GM18520 (cell line): ENCODE measurements around the gene NSUN6.

Experiments
- ATAC-seq: cut with Tn5 transposase; IDR thresholded peaks from one replicate; pipeline ENCODE4 v1.9.1; 2021; ENCODE audit not compliant: unreplicated experiment

Gene NSUN6

DNA sequence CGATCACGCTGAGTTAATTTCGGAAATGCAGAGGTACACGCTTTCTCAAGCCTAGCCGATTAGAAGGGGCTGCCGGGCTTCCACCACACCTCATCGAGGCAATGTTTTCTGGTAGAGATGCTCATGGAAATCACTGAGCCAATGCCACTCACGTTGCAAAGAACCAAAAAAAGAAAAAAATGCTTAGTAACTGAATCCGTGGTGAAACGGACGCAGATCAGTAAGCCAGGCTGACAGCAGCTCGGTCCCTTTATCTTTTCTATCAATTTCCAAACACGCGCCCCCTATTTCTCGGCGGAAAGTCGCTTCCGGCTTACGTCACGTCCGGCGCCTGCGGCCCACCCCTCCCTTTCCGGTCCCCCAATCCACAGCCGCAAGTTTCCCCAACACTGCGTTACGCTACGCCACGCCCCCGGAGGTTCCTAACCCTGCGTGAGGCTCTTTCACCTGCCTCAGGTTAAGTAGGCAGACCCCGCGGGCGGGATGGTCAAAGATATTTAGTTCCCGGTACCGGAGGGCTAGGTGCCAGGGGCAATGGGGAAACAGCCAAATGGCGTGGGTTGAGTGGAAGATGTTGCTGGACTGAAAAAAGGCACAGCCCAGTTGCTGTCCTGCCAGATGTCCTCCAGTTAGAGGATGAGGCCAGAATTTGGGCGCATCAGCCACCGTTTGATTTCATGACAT is at the start of gene NSUN6:
Gene NSUN6 (minus strand): TSS at position 264 of the 684 bp plus-strand sequence. CDS start 384 bp downstream, outside the sequence.
- ATAC-seq = peak; percentile 86

DNA sequence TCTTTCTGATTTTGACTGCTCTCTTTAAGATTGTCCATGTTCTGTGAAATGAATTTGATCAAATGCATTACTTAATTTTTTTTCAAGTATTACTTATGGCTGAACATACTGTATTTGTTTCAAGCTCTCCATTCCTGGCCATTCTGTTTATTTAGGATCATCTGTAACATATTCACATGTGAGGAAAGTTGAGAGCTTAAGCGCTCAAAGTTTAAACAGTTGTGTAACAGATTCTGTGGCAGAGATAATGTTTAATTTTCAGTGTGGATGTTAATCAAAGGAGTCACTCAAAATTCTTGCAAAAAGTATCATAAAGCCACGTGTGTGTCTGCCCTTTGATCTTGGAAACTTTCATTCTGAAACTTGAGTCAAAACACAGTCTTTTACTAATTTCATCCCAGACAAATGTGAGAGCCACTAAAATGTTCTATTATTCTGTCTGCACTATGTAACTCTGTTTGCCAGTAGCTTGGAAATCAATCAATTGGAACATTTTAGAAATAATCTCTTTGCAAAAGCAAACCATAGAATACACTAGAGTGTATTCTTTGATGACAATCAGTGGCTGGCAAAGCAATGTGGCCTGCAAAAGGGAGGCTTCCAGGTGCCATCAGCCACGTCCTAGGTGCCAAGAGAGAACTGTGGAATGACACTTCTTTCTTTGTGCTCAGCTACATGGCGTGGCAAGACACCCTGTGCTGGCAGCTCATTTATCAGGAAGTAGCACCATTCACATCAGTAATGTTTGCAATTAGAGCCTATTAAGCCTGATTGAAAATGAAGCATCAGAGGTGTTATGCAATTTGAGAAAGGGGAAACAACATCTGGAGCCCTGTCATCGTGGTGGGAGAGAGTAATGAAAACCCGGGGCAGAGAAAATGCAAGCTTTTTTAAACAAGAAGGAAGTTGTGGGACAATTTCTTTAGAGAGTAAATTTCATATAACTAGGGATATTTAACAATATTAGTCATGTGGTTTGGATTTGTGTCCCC is 48.8 kb upstream of the NSUN6 start:
- no peak for ATAC-seq

DNA sequence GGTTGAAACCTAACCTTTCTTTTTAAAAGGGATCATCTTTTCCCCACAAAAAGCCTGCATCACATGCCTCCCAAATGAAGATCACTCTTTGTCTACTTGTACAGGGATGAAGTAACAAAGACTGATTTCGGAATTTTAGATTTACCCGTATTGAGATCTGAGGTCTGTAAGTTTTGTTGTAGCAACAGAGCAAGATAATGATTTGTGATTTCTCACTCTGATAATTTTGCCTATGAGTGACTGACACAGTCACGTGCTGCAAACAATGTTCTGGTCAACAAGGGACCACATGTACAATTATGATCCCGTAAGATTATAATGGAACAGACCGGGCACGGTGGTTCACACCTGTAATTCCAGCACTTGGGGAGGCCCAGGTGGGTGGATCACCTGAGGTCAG is 39.2 kb upstream of the NSUN6 start:
- ATAC-seq = no peak

DNA sequence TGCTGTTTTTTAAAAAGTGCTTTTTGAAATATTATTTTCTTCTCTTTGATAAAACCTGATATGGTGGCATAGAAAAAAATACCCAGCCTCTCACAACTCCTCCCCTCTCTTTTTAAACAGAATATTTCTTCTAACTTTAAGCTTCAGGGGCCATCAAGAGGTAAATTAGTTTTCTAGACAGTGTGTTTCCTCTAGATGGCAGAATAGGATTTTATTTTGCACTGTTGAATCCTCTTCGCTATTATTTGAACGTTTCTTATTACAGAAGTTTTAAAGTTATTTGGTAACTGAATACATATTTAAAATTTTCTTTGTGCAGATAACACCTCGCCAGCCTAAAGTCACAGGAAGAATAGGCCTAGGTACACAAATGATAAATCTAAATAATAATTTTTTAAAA is 38.1 kb upstream of the NSUN6 start:
- no peak for ATAC-seq

DNA sequence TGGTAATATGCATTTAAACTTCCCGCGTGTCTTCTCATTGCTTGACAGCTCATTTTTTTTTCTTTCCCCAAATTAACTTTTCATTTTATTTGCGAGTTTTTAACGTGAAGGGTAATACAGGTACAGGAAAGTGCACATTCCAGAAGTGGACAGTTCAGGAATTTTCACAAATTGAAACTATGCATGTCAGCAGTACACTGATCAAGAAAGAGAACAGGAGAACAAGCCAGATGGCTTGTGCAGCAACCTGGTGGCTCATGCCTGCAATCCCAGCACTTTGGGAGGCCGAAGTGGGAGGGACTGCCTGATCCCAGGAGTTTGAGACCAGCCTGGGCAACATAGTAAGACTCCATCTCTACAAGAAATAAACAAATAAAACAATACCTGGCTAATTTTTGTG is 36.3 kb upstream of the NSUN6 start:
- ATAC-seq = no peak

- ATAC-seq = no peak
These were observed 35.8 kb upstream of the NSUN6 start for GRCh38 chr10:18687195-18687594.

- no peak for ATAC-seq
These were observed 34.2 kb upstream of the NSUN6 start for GRCh38 chr10:18685555-18685954.

DNA sequence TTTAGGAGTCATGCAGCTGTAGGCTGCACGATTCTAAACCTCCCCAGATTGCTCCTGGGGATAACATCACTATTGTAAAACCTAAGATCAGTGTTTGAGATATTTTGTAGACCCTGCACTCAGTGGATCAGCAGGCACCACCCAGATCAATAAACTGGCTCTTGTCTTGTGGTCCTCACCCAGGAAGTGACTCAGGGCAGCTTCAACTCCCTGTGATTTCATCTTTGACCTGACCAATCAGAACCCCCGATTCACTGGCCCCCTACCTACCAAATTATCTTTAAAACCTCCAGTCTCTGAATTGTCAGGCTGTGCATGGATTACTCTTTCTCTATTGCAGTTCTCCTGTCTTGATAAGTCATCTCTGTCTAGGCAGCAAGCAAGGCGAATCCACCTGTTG is 33.6 kb upstream of the NSUN6 start:
- no peak for ATAC-seq

- no peak for ATAC-seq
These were observed 33.0 kb upstream of the NSUN6 start for GRCh38 chr10:18684416-18684815.

GRCh38 chr10:18683427-18683826 is 32.0 kb upstream of the NSUN6 start:
- no peak for ATAC-seq

- ATAC-seq = no peak
These were observed 30.6 kb upstream of the NSUN6 start for GRCh38 chr10:18681971-18682411.

DNA sequence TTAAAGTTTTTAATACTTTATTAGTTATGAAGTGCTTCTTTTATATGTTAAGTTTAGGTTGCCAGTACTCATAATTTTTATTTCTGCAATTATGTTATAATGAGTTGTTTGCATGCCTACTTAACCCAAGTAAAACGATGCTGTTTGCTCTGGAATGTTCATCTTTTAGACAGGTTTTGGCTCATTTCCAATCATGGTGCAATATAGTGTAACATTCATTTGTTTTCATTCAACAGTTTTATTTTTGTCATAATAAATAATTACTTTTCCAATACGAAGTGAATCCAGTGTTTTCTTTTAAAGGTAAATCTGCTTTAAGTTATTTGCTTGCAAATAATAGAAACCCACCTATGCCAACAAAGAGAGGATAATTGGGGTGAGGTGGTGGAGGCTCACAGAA is 30.0 kb upstream of the NSUN6 start:
- no peak for ATAC-seq

DNA sequence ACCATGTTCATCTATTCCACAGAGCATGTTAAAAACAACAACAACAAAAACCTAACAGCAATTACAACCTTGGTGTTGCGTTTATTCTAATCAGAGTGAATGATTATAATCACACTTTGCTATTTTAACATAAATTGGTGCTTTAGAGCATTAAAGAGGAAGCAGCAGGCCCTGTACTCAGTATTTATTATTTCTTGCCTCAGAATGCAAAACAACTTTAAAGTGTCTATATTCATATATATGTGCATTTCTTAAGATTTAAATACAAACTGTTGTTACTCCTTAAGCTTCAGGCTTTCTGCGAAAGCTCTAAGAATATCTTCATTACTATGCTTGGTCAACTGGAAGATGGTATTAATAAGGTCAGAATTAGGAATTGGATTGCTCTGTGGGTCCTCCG is 29.4 kb upstream of the NSUN6 start:
- no peak for ATAC-seq

DNA sequence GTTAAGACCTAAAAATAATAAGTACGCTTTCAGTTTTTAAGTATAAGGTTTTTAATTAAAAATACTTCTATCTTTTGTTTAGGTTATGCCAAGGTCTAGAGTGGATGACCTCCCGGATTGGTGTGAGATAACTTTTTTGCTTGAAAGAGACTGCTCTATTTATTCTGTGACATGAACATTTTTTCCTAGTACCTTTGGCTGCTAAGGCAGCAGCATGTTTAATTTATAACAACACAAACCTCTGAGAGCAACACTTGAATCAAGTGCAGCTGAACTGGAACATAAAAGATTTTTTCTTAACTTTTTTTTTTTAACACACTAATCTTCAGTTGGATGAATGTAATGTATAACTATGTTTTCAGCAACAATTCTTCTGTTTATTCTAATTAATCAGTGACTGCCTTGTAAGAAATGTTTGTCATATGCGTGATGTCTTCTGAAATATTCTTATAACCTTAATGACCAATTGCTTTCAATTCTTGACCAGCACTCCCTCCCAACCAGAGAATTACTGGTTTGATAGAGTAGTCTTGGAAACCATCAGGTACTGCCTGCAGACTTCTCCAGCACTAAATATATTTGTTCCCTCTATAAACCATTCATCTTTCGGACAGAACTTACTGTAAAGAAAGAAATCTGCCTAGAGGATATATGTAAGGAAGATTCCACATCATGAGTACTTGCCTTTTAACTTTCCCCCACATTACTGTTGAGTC is 23.9 kb upstream of the NSUN6 start:
- no peak for ATAC-seq

DNA sequence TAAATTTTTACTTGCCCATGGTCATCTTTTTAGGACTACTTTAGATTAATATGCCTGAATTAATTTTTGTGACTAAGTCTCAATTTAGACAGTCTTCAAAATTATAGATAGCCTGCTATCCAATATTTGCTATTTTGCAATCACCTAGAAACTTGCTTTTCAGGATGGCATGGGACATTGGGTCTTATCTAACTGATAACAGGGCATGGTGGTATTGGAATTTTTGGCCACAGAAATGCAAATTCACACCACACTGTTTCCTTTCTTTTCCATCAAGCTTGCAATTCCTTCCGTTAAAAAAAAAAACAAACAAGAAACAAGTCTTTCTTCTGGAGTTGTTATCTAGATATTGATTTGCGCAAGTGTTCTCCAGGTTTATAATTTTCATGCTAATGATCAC is 16.6 kb upstream of the NSUN6 start:
- ATAC-seq = no peak

GRCh38 chr10:18666810-18667209 is 15.4 kb upstream of the NSUN6 start:
- no peak for ATAC-seq

- no peak for ATAC-seq
These were observed 14.6 kb upstream of the NSUN6 start for GRCh38 chr10:18665815-18666558.

- no peak for ATAC-seq
These were observed 13.6 kb upstream of the NSUN6 start for GRCh38 chr10:18664841-18665478.

DNA sequence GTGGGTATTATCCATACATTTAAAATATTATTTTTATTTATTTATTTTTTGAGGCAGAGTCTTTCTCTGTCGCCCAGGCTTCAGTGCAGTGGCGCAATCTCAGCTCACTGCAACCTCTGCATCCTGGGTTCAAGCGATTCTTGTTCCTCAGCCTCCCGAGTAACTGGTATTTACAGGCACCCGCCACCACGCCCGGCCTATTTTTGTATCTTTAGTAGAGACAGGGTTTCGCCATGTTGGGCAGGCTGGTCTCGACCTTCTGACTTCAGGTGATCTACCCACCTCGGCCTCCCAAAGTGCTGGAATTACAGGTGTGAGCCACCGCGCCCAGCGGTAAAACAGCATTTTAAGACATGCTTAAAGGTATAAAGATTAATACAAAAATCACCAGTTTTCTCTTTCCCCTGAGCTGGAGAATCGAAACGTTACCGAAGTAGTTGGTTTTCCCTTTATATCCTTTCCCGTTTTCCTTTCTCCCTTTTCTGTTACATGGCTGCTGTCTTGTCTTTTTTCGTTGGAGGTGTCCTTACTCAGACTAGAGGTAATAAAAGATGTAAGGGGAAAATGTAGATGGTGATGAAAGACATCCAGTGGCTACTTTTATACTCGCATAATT is 9.5 kb upstream of the NSUN6 start:
- ATAC-seq = no peak
